Measurements from ENCODE around the gene TAS1R3. TPM values are rescaled to one million over a fixed set of nuclear protein-coding genes. Genes with fewer than 3 reads are reported as not detected.

TAS1R3 gene
- total RNA-seq, 1 experiment from 2014 or later: 0.22 TPM

DNA sequence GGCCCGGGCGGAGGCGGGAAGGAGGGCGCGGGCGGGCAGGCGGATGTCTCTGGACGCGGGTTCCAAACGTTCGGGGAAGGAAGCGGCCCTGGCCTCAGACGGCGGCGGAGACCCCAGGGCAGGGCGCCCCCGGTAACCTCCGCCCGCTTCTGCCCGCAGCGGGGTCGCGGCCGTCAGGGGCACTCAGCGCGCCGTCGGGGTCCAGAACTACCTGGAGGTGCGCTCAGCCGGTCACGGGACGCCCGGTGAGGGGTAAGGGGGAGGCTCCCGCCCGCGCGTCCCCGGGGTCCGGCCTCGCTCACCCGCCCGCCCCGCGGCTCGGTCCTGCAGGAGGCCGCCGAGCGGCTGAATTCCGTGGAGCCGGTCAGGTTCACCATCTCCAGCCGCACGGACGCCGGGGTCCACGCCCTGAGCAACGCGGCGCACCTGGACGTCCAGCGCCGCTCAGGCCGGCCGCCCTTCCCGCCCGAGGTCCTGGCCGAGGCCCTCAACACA lies 22.3 kb upstream of the TAS1R3 start (continued):
- TF ChIP-seq, protein P1, sequence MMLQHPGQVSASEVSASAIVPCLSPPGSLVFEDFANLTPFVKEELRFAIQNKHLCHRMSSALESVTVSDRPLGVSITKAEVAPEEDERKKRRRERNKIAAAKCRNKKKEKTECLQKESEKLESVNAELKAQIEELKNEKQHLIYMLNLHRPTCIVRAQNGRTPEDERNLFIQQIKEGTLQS (CRISPR knock-in tag; conservative IDR thresholded peaks at IDR 0.05): no peak
- TF ChIP-seq FOXP1 (CRISPR knock-in tag; IDR thresholded peaks at IDR 0.05; ENCODE audit: borderline replicate concordance): no peak
- TF ChIP-seq EMX1 (CRISPR knock-in tag; IDR thresholded peaks at IDR 0.05): no peak
- TF ChIP-seq OVOL2 (CRISPR knock-in tag; IDR thresholded peaks at IDR 0.05; ENCODE audit: borderline replicate concordance): no peak
- 0 out of 2 replicates have a peak, but pooled peaks have one; percentile 7 for TF ChIP-seq FOXK1 (CRISPR knock-in tag; IDR thresholded peaks at IDR 0.05)
- no peak for TF ChIP-seq SP1 (CRISPR knock-in tag; conservative IDR thresholded peaks at IDR 0.05)
- TF ChIP-seq CBFB (CRISPR knock-in tag; IDR thresholded peaks at IDR 0.05; ENCODE audit: low read depth): no peak
- TF ChIP-seq RELA (CRISPR knock-in tag; IDR thresholded peaks at IDR 0.05; ENCODE audit: borderline replicate concordance): peak; percentile 21; the same call in 1 of the 2 replicates
- no peak for TF ChIP-seq ZNF317 (CRISPR knock-in tag; IDR thresholded peaks at IDR 0.05; ENCODE audit: borderline replicate concordance, low read depth)
- TF ChIP-seq ZNF416 (CRISPR knock-in tag; IDR thresholded peaks at IDR 0.05): no peak
- TF ChIP-seq, protein P2, sequence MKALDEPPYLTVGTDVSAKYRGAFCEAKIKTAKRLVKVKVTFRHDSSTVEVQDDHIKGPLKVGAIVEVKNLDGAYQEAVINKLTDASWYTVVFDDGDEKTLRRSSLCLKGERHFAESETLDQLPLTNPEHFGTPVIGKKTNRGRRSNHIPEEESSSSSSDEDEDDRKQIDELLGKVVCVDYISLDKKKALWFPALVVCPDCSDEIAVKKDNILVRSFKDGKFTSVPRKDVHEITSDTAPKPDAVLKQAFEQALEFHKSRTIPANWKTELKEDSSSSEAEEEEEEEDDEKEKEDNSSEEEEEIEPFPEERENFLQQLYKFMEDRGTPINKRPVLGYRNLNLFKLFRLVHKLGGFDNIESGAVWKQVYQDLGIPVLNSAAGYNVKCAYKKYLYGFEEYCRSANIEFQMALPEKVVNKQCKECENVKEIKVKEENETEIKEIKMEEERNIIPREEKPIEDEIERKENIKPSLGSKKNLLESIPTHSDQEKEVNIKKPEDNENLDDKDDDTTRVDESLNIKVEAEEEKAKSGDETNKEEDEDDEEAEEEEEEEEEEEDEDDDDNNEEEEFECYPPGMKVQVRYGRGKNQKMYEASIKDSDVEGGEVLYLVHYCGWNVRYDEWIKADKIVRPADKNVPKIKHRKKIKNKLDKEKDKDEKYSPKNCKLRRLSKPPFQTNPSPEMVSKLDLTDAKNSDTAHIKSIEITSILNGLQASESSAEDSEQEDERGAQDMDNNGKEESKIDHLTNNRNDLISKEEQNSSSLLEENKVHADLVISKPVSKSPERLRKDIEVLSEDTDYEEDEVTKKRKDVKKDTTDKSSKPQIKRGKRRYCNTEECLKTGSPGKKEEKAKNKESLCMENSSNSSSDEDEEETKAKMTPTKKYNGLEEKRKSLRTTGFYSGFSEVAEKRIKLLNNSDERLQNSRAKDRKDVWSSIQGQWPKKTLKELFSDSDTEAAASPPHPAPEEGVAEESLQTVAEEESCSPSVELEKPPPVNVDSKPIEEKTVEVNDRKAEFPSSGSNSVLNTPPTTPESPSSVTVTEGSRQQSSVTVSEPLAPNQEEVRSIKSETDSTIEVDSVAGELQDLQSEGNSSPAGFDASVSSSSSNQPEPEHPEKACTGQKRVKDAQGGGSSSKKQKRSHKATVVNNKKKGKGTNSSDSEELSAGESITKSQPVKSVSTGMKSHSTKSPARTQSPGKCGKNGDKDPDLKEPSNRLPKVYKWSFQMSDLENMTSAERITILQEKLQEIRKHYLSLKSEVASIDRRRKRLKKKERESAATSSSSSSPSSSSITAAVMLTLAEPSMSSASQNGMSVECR (CRISPR knock-in tag; IDR thresholded peaks at IDR 0.05; ENCODE audit: borderline replicate concordance): peak; percentile 35; the same call in 1 of the 2 replicates
- no peak for TF ChIP-seq FOXJ3 (CRISPR knock-in tag; IDR thresholded peaks at IDR 0.05; ENCODE audit: borderline replicate concordance)

DNA sequence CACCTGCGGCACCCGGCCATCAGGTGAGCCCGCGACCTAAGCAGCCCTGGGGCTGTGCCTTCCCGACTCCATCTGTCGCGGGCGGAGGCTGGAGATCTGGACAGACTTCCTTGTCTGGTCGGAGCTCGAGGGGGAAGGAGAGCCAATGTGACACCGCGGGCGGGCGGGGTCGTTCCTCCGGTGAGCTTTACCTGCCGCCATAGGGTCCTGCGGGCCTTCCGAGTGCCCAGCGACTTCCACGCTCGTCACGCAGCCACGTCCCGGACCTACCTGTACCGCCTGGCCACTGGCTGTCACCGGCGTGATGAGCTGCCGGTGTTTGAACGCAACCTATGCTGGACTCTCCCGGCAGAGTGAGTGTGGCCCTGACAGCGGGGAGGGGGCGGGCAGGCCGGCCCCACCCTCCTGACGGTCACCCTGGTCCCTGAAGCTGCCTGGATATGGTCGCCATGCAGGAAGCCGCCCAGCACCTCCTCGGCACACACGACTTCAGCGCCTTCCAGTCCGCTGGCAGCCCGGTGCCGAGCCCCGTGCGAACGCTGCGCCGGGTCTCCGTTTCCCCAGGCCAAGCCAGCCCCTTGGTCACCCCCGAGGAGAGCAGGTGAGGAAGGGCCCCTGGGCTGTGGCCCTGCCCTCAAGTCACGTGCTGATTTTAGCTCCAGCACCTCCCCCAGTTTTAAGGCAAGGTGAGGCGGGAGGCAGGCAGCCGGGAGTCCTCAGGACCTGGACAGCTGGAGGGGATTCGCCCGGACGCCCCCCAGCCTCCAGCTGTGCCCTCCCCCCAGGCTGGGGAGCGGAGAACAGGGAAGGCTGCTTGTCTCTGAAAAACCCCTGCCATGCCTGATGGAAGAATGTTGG lies 21.6 kb upstream of the TAS1R3 start:
- DNase-seq (ENCODE audit: low spot score): no peak

More for the DNA sequence above, 21.6 kb upstream of the TAS1R3 start:
- Mint-ChIP-seq H3K27ac (no peak overlapping the region), H3K36me3 (peaks cover 13% of the 10 kb centered on the region), H3K9me3 (no peaks in the 10 kb centered on the region), H3K4me3 (peak overlapping the region; percentile 70), H3K27me3 (ENCODE audit: low read depth) (peaks cover 6% of the 10 kb centered on the region; the same call in 1 of the 2 replicates), H3K4me1 (peaks cover 20% of the 10 kb centered on the region)
- CTCF ChIA-PET: interaction anchor here (1.8 to 3.2 kb wide), 2 partner anchors 9 to 18 kb away, joined by 6 to 17 read pairs; no protein-coding TSS in a partner anchor
- ATAC-seq: peak; percentile 2
- POLR2A ChIA-PET: interaction anchor here (0.6 to 1.2 kb wide), 3 partner anchors 66 to 295 kb away, joined by 3 read pairs; partner anchors contain the start of gene AURKAIP1
- TF ChIP-seq ZNF263 (CRISPR knock-in tag; IDR thresholded peaks at IDR 0.05; ENCODE audit: low read depth): no peak
- peak; percentile 13; the same call in 1 of the 2 replicates for TF ChIP-seq MYBL2 (CRISPR knock-in tag; IDR thresholded peaks at IDR 0.05)
- TF ChIP-seq, protein P3, sequence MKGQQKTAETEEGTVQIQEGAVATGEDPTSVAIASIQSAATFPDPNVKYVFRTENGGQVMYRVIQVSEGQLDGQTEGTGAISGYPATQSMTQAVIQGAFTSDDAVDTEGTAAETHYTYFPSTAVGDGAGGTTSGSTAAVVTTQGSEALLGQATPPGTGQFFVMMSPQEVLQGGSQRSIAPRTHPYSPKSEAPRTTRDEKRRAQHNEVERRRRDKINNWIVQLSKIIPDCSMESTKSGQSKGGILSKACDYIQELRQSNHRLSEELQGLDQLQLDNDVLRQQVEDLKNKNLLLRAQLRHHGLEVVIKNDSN (CRISPR knock-in tag; IDR thresholded peaks at IDR 0.05): peak; percentile 94
- TF ChIP-seq, protein P4, sequence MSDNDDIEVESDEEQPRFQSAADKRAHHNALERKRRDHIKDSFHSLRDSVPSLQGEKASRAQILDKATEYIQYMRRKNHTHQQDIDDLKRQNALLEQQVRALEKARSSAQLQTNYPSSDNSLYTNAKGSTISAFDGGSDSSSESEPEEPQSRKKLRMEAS (CRISPR knock-in tag; IDR thresholded peaks at IDR 0.05): peak; percentile 59
- TF ChIP-seq FOXK1 (CRISPR knock-in tag; IDR thresholded peaks at IDR 0.05): 0 out of 2 replicates have a peak, but pooled peaks have one; percentile 24
- TF ChIP-seq, protein P5, sequence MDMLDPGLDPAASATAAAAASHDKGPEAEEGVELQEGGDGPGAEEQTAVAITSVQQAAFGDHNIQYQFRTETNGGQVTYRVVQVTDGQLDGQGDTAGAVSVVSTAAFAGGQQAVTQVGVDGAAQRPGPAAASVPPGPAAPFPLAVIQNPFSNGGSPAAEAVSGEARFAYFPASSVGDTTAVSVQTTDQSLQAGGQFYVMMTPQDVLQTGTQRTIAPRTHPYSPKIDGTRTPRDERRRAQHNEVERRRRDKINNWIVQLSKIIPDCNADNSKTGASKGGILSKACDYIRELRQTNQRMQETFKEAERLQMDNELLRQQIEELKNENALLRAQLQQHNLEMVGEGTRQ (CRISPR knock-in tag; IDR thresholded peaks at IDR 0.05): peak; percentile 92

Measured in WTC11 (cell line).